ENCODE results near the gene UBE2N. TPM values are rescaled to one million over a fixed set of nuclear protein-coding genes. Genes with fewer than 3 reads are reported as not detected.

UBE2N gene
- total and polyA plus RNA-seq, 8 donors: 82.2 to 154 (median 137) TPM

GRCh38 chr12:93482721-93483120 lies 41.0 kb upstream of the UBE2N start:
- H3K4me1 ChIP-seq: no peaks in the 10 kb centered on the region
- H3K36me3 ChIP-seq: peaks cover 0 to 94% of the 10 kb centered on the region in 2 donors
- intact Hi-C loops (cut with DNase I): no loop called here
- no peaks in the 10 kb centered on the region for H3K9me3 ChIP-seq
- no peak for DNase-seq
- H3K27ac ChIP-seq: no peak overlapping the region
- H3K4me3 ChIP-seq: no peak overlapping the region
- no peak for ATAC-seq
- H3K27me3 ChIP-seq: no peaks in the 10 kb centered on the region
- no peak for TF ChIP-seq CTCF (IDR thresholded peaks at IDR 0.05)

- ATAC-seq (no peak), DNase-seq (no peak)
- Histone ChIP-seq H3K4me1 (no peaks in the 10 kb centered on the region), H3K4me3 (no peak overlapping the region), H3K9me3 (no peaks in the 10 kb centered on the region), H3K27ac (no peak overlapping the region), H3K27me3 (no peaks in the 10 kb centered on the region), H3K36me3 (peaks cover 0 to 88% of the 10 kb centered on the region in 2 donors)
- intact Hi-C loops (cut with DNase I): no loop called here
- no peak for TF ChIP-seq CTCF (IDR thresholded peaks at IDR 0.05)
Measured at GRCh38 chr12:93476555-93476954, 34.8 kb upstream of the UBE2N start.

GRCh38 chr12:93469386-93469785 lies 27.6 kb upstream of the UBE2N start:
- no peak for ATAC-seq
- peaks cover 0 to 28% of the 10 kb centered on the region in 2 donors for H3K36me3 ChIP-seq
- H3K4me3 ChIP-seq: no peak overlapping the region
- H3K9me3 ChIP-seq: no peaks in the 10 kb centered on the region
- no peak overlapping the region for H3K27ac ChIP-seq
- no peak for DNase-seq
- H3K27me3 ChIP-seq: no peaks in the 10 kb centered on the region
- intact Hi-C loops (cut with DNase I): no loop called here
- TF ChIP-seq CTCF (IDR thresholded peaks at IDR 0.05): no peak
- peaks cover 15 to 32% of the 10 kb centered on the region in 2 donors for H3K4me1 ChIP-seq

GRCh38 chr12:93468008-93468371 lies 26.2 kb upstream of the UBE2N start:
- ATAC-seq: peak; percentile 6
- intact Hi-C loops (cut with DNase I): no loop called here
- peak overlapping the region; percentile 85 to 91 for H3K27ac ChIP-seq

GRCh38 chr12:93467351-93468007 lies 25.7 kb upstream of the UBE2N start, which contains the start of gene MRPL42:
Gene MRPL42 (plus strand): TSS chr12:93467514. CDS start chr12:93469286, 1,772 bp downstream.
- peak; percentile 50 to 69 for TF ChIP-seq CTCF (IDR thresholded peaks at IDR 0.05)
- Histone ChIP-seq H3K27ac (peak within 1 kb of the TSS; percentile 85 to 91), H3K4me1 (peaks cover 15 to 32% of the 10 kb centered on the region in 2 donors), H3K36me3 (peaks cover 0 to 12% of the 10 kb centered on the region in 2 donors), H3K9me3 (no peaks in the 10 kb centered on the region), H3K4me3 (peak within 1 kb of the TSS; percentile 59 to 69), H3K27me3 (no peaks in the 10 kb centered on the region)
- DNase-seq (peak; percentile 90 to 98 (median 92)), ATAC-seq (peak; percentile 97)
- intact Hi-C loops (cut with DNase I): no loop called here

More at GRCh38 chr12:93468008-93468371, 26.2 kb upstream of the UBE2N start:
- no peaks in the 10 kb centered on the region for H3K27me3 ChIP-seq
- DNase-seq: no peak
- H3K4me3 ChIP-seq: peak overlapping the region; percentile 59 to 69
- H3K36me3 ChIP-seq: peaks cover 0 to 14% of the 10 kb centered on the region in 2 donors
- peaks cover 15 to 32% of the 10 kb centered on the region in 2 donors for H3K4me1 ChIP-seq
- no peaks in the 10 kb centered on the region for H3K9me3 ChIP-seq
- TF ChIP-seq CTCF (IDR thresholded peaks at IDR 0.05): no peak

Measured in left lung (tissue), 10 donors.